GM12874 (cell line): Measurements from ENCODE around the gene BRD8.

Experiments
- CTCF ChIP-seq: IDR thresholded peaks from 2 replicates; pipeline ENCODE4 v1.5.1; 2011; ENCODE audit warnings: low read depth, mild to moderate bottlenecking, control low read depth, low read length, moderate library complexity; ENCODE audit not compliant: insufficient read depth

The BRD8 gene

GRCh38 chr5:138179277-138179857 lies 937 bp upstream of the BRD8 start:
- TF ChIP-seq CTCF, result no peak

DNA sequence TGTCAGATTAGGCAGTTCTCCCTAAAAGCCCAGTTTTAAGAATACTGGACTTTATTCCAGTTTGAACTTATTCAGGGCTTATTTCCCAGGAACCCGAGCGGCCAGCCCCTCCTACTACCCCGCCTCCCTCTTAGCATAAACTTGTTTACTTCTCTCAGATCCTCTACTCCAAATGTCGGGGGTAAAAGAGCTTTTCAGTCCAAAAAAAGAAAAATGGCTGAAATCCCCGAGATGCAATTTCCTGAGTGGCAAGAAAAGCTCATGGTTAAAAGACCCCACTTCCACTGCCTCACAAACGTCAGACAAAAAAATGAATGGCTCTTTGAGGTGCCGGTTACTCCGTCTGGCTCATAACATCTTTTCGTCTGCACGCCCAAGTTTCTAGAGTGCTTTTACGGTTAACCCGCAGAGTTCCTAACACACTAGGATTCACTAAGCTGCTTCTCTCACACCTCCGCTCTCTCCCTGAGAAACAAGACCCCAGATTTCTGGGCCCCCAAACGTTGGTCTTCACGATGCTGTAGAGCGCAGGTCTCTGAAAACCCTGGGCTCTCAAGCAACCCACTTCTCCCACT lies 402 bp downstream of the BRD8 start:
- TF ChIP-seq CTCF, result no peak

DNA sequence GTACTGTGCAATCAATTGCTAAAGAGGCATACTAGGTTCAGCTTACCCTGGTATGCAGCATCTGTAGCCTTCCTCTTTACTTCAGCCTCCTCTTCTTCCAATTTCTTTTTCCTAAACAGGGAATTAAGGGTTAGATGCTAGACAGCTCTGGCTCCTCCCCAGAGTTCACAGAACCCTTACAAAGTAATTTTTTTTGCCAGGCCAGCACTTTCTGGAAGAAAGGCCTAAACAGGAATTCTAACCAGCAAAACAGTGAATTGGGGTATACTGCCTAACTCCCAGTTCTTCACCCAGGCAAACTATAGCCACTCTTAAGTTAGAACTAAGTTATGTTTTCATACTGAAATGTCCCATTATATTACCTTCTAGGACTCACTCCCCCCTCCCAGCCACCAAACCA lies 8.1 kb downstream of the BRD8 start:
- no peak for TF ChIP-seq CTCF

- no peak for TF ChIP-seq CTCF
Measured at GRCh38 chr5:138169124-138169523, 9.3 kb downstream of the BRD8 start.

DNA sequence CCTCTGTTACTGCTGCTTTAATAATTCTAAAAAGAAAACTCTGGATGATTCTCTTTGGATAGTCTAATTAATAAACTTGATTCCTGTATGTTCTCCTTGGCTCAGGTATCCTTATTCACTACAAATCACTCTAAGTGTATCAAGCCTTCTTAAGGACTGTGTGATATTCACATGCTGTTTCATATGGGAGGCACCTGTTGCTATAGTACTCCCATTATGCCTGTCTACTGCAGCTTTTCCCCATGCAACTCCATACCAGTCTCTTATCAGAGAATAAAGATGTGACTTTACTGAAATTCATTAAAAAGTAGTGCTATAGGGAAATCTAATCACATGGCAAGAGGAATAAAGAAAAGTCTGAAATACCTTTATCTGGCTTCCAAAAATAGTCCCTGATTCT lies 14.7 kb downstream of the BRD8 start:
- TF ChIP-seq CTCF, result no peak

DNA sequence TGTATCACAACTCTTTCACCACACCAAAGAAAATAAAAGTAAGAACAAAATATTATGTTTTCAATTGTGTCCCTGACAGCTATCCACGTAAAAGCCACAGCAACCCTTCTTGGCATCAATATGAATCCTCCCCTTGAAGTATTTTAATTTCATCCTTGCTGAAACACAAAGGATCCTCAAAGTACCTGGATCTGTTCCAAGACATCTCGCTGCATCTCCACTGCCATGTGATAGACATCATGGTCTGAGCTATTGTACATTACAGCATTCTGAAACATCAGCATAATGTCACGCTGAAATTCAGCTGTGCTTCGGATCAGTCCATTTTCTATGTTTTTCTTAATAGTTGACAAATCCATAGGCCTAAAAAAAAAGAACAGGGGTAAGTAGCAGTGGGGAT lies 17.7 kb downstream of the BRD8 start:
- no peak for TF ChIP-seq CTCF

DNA sequence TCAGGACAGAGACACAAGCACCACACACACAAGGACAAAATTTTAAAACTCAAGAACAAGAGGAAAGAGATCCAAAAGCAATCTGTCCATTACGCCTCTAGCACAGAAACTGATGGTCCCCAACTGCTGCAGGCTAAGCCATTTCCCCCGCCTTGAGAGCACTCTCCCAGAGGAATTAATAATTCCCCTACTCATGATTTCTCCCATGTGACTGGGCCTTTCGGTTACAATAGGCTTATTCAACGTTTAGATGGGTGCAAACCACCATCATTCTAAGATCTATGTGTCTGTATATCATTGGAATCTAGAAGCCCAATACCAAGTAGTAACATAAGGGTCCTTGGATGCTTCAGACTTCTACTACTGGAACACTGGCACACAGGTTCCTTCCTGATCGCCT lies 18.8 kb downstream of the BRD8 start:
- no peak for TF ChIP-seq CTCF
